ENCODE measurements around the gene GMEB2. TPM values are rescaled to one million over a fixed set of nuclear protein-coding genes. Genes with fewer than 3 reads are reported as not detected.

The GMEB2 gene
- total and polyA plus RNA-seq, 2 donors, result 9.3 to 16.3 TPM

DNA sequence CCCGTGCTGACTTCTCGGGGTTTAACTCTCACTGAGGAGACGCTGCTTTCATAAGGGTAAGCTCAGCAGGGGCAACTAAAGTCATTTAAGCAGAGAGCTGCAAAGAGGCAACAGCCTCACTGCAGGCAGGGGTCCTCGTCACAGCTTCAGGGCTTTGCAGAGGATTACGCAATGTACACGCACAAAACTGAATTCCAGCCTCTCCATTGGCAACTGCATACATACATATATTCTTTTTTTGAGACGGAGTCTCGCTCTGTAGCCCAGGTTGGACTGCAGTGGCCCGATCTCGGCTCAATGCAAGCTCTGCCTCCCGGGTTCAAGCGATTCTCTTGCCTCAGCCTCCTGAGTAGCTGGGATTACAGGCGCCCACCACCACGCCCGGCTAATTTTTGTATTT, 2.4 kb downstream of the GMEB2 start:
- peak in 1 of 9 donors; percentile 23 for DNase-seq (ENCODE audit: low read depth in 6 of 9, low spot score in 9 of 9)
- no peaks in the 10 kb centered on the region for H3K27me3 ChIP-seq (ENCODE audit: control insufficient read depth in 2 of 2, insufficient read depth in 1 of 2, low read length in 1 of 2)
- peak overlapping the region in 1 of 2 donors; percentile 5 for H3K27ac ChIP-seq (ENCODE audit: low read depth in 1 of 2, low read length in 1 of 2)
- H3K4me3 ChIP-seq (ENCODE audit: low read length in 2 of 2), result no peak overlapping the region
- H3K4me1 ChIP-seq (ENCODE audit: control insufficient read depth in 2 of 2, insufficient read depth in 2 of 2, low read length in 2 of 2), result peaks cover 14 to 19% of the 10 kb centered on the region in 2 donors
- no peaks in the 10 kb centered on the region for H3K9me3 ChIP-seq (ENCODE audit: control insufficient read depth in 2 of 2, insufficient read depth in 1 of 2, low read length in 1 of 2)
- 94% methylated on average over 15 of the region's 15 CpGs for WGBS
- H3K36me3 ChIP-seq (ENCODE audit: control insufficient read depth in 2 of 2, insufficient read depth in 2 of 2, low read length in 1 of 2), result peaks cover 3 to 14% of the 10 kb centered on the region in 2 donors

DNA sequence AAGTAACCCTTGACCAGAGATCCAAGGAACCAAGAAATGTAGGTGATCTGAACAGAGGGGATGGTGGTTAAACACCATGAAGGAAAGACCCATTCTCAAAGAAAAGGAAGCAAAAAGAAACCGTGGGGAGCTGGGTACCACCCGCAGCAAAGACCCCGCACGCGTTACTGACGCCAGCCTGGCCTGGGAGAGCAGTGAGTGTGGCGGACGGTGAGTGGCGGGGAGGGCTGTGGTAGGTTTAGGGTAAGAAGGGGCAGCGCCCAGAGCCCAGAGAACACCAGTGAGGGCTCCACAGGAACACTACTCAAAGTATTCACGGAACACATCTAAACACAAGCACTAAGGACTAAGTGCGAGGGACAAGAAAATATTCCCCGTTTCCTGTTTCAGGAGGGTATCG, 4.2 kb downstream of the GMEB2 start:
- peaks cover 6 to 9% of the 10 kb centered on the region in 2 donors for H3K4me1 ChIP-seq (ENCODE audit: control insufficient read depth in 2 of 2, insufficient read depth in 2 of 2, low read length in 2 of 2)
- no peaks in the 10 kb centered on the region for H3K27me3 ChIP-seq (ENCODE audit: control insufficient read depth in 2 of 2, insufficient read depth in 1 of 2, low read length in 1 of 2)
- no peak overlapping the region for H3K4me3 ChIP-seq (ENCODE audit: low read length in 2 of 2)
- peaks cover 20 to 25% of the 10 kb centered on the region in 2 donors for H3K36me3 ChIP-seq (ENCODE audit: control insufficient read depth in 2 of 2, insufficient read depth in 2 of 2, low read length in 1 of 2)
- no peaks in the 10 kb centered on the region for H3K9me3 ChIP-seq (ENCODE audit: control insufficient read depth in 2 of 2, insufficient read depth in 1 of 2, low read length in 1 of 2)
- H3K27ac ChIP-seq (ENCODE audit: low read depth in 1 of 2, low read length in 1 of 2), result no peak overlapping the region
- DNase-seq (ENCODE audit: low read depth in 6 of 9, low spot score in 9 of 9), result no peak
- 91% methylated on average over 14 of the region's 14 CpGs for WGBS

DNA sequence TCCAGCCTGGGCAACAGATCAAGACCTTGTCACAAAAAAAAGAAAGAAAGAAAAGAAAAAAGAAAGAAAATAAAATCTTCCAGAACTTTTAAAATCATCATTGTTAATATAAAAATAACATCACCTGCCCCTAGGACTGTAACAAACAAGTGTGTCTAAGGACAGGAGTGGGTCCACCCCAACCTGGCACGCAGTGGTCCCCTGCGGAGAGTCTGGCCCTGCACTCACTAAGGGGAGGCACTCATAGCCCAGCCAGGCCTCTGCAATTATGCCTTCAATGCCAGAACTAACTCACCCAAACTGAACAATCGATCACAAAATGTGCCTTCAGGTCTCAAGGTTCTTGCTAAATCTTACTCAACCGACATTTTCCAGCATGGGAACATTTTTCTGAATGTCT, 4.8 kb downstream of the GMEB2 start:
- DNase-seq (ENCODE audit: low read depth in 6 of 9, low spot score in 9 of 9), result no peak
- Histone ChIP-seq H3K4me3 (ENCODE audit: low read length in 2 of 2) (no peak overlapping the region), H3K27ac (ENCODE audit: low read depth in 1 of 2, low read length in 1 of 2) (no peak overlapping the region), H3K4me1 (ENCODE audit: control insufficient read depth in 2 of 2, insufficient read depth in 2 of 2, low read length in 2 of 2) (peaks cover 6 to 9% of the 10 kb centered on the region in 2 donors), H3K36me3 (ENCODE audit: control insufficient read depth in 2 of 2, insufficient read depth in 2 of 2, low read length in 1 of 2) (peaks cover 26 to 32% of the 10 kb centered on the region in 2 donors), H3K27me3 (ENCODE audit: control insufficient read depth in 2 of 2, insufficient read depth in 1 of 2, low read length in 1 of 2) (no peaks in the 10 kb centered on the region), H3K9me3 (ENCODE audit: control insufficient read depth in 2 of 2, insufficient read depth in 1 of 2, low read length in 1 of 2) (no peaks in the 10 kb centered on the region)
- WGBS, result over 99% methylated on average over 4 of the region's 4 CpGs

DNA sequence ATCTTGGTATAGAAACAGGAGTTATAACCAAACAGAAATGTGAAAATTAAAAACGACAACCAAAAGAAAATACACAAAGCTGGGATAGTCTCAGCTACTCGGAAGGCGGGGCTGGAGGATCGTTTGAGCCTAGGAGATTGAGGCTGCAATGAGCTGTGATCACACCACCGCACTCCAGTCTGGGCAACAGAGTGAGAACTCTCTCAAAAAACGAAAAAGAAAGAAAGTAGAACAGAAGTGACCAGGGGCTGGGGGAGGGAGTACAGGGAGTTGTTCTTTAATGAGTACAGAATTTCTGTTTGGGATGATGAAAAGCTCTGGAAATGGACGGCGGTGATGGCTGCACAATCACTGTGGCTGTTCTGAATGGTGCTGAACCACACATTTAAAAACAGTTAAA, 5.9 kb downstream of the GMEB2 start:
- Histone ChIP-seq H3K4me3 (ENCODE audit: low read length in 2 of 2) (no peak overlapping the region), H3K4me1 (ENCODE audit: control insufficient read depth in 2 of 2, insufficient read depth in 2 of 2, low read length in 2 of 2) (peaks cover 5 to 8% of the 10 kb centered on the region in 2 donors), H3K27me3 (ENCODE audit: control insufficient read depth in 2 of 2, insufficient read depth in 1 of 2, low read length in 1 of 2) (no peaks in the 10 kb centered on the region), H3K36me3 (ENCODE audit: control insufficient read depth in 2 of 2, insufficient read depth in 2 of 2, low read length in 1 of 2) (peaks cover 36 to 41% of the 10 kb centered on the region in 2 donors), H3K27ac (ENCODE audit: low read depth in 1 of 2, low read length in 1 of 2) (no peak overlapping the region), H3K9me3 (ENCODE audit: control insufficient read depth in 2 of 2, insufficient read depth in 1 of 2, low read length in 1 of 2) (no peaks in the 10 kb centered on the region)
- 96% methylated on average over 8 of the region's 8 CpGs for WGBS
- no peak for DNase-seq (ENCODE audit: low read depth in 6 of 9, low spot score in 9 of 9)

DNA sequence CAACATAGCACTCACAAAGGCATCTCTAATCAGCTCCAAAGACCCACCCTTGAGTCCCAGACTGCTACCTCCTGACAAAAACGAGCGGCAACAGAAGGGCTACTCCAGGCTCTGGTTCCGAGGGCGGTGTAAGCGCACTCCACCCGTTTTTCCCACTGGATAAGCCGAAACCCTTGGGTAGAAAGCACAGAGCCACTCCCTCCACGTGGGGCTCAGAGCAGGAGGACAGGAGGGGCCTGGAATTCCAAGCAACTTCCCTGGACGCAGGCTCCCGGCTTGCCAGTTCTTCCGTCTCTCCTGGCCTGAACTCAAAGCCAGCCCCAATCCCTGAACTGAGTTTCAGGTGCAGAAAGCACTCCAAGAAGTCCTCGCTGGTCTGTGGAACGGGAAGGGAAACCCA, 7.4 kb downstream of the GMEB2 start:
- Histone ChIP-seq H3K27ac (ENCODE audit: low read depth in 1 of 2, low read length in 1 of 2) (no peak overlapping the region), H3K4me3 (ENCODE audit: low read length in 2 of 2) (no peak overlapping the region), H3K36me3 (ENCODE audit: control insufficient read depth in 2 of 2, insufficient read depth in 2 of 2, low read length in 1 of 2) (peaks cover 48 to 52% of the 10 kb centered on the region in 2 donors), H3K27me3 (ENCODE audit: control insufficient read depth in 2 of 2, insufficient read depth in 1 of 2, low read length in 1 of 2) (no peaks in the 10 kb centered on the region), H3K4me1 (ENCODE audit: control insufficient read depth in 2 of 2, insufficient read depth in 2 of 2, low read length in 2 of 2) (no peaks in the 10 kb centered on the region), H3K9me3 (ENCODE audit: control insufficient read depth in 2 of 2, insufficient read depth in 1 of 2, low read length in 1 of 2) (peaks cover 0 to 5% of the 10 kb centered on the region in 2 donors)
- no peak for DNase-seq (ENCODE audit: low read depth in 6 of 9, low spot score in 9 of 9)
- 92% methylated on average over 13 of the region's 13 CpGs for WGBS

DNA sequence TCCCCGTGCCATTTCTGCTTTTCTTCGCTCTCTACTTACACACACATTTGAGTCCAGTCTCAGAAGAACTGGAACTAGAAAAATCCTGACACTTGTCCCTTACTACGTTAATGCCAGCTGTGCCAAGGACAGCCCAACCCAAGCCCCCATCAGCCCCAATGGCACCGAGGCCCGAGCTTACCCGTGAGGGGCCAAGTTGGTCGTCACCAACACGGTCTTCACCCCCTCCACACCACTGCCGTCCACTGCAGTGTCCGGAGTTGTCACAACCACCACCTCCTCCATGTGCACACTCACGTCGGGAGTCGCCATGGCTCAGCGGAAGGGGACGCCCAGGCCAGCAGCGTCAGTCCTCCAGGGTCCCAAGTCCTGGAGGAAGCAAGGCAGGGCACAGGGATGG, 7.8 kb downstream of the GMEB2 start:
- H3K27me3 ChIP-seq (ENCODE audit: control insufficient read depth in 2 of 2, insufficient read depth in 1 of 2, low read length in 1 of 2), result no peaks in the 10 kb centered on the region
- no peak overlapping the region for H3K27ac ChIP-seq (ENCODE audit: low read depth in 1 of 2, low read length in 1 of 2)
- WGBS, result 98% methylated on average over 16 of the region's 16 CpGs
- H3K4me1 ChIP-seq (ENCODE audit: control insufficient read depth in 2 of 2, insufficient read depth in 2 of 2, low read length in 2 of 2), result no peaks in the 10 kb centered on the region
- no peak for DNase-seq (ENCODE audit: low read depth in 6 of 9, low spot score in 9 of 9)
- H3K36me3 ChIP-seq (ENCODE audit: control insufficient read depth in 2 of 2, insufficient read depth in 2 of 2, low read length in 1 of 2), result peaks cover 48 to 52% of the 10 kb centered on the region in 2 donors
- peaks cover 0 to 5% of the 10 kb centered on the region in 2 donors for H3K9me3 ChIP-seq (ENCODE audit: control insufficient read depth in 2 of 2, insufficient read depth in 1 of 2, low read length in 1 of 2)
- no peak overlapping the region for H3K4me3 ChIP-seq (ENCODE audit: low read length in 2 of 2)

DNA sequence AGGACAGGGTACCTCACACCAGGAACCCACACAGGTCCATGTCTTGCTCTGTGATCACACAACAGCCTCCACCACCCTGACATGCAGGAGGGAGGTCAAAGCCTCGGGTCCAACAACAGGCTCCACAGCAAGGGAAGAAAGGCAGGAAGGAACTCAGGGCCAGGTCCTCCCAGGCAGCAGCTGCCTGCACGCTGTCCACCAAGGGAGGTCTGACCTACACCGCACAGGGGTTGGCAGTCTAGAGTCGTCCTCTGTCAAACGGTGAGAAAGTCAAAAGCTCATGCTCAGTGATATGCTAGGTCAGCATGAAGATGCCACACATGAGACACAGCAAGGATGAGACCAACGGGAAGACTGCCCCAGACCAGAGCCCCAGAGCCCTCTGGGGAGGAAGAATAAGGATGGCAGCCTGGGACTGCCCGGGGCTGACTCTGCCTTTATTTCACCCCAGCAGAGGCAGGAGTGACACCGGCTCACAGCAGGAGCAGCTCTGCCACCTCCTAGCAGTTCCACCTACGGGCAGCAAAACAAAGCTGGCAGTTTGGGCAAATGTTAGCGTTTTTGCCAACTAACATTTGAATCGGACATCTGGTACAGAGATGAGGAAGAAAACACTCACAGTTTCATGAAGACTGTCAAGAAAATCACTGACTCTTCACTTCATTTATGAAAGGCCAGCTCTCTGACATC, 8.5 kb downstream of the GMEB2 start:
- H3K4me1 ChIP-seq (ENCODE audit: control insufficient read depth in 2 of 2, insufficient read depth in 2 of 2, low read length in 2 of 2), result no peaks in the 10 kb centered on the region
- peaks cover 52% of the 10 kb centered on the region in 2 donors for H3K36me3 ChIP-seq (ENCODE audit: control insufficient read depth in 2 of 2, insufficient read depth in 2 of 2, low read length in 1 of 2)

DNA sequence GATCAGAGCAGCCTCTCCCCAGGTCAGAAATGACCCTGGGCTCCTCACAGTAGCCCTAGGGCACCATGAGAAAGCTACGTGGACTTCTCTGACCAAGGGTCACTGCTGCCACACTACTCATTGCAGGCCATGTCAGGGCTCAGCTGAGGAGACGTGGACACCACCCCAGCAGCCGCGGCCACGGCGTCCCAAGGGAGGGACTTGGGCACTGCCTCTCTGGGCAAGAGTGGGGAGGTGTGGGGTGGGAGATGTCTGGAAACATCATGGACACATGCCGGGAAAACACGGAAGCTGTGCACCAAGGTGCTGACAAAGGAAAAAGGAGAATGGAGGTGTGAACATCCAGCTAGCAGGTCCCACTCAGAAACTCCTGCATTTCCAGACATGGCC, 9.0 kb downstream of the GMEB2 start:
- Histone ChIP-seq H3K27ac (ENCODE audit: low read depth in 1 of 2, low read length in 1 of 2) (no peak overlapping the region), H3K36me3 (ENCODE audit: control insufficient read depth in 2 of 2, insufficient read depth in 2 of 2, low read length in 1 of 2) (peaks cover 52% of the 10 kb centered on the region in 2 donors), H3K9me3 (ENCODE audit: control insufficient read depth in 2 of 2, insufficient read depth in 1 of 2, low read length in 1 of 2) (peaks cover 0 to 5% of the 10 kb centered on the region in 2 donors), H3K4me3 (ENCODE audit: low read length in 2 of 2) (no peak overlapping the region), H3K27me3 (ENCODE audit: control insufficient read depth in 2 of 2, insufficient read depth in 1 of 2, low read length in 1 of 2) (no peaks in the 10 kb centered on the region), H3K4me1 (ENCODE audit: control insufficient read depth in 2 of 2, insufficient read depth in 2 of 2, low read length in 2 of 2) (no peaks in the 10 kb centered on the region)
- WGBS, result 99% methylated on average over 8 of the region's 8 CpGs
- no peak for DNase-seq (ENCODE audit: low read depth in 6 of 9, low spot score in 9 of 9)

More for the DNA sequence above, 8.5 kb downstream of the GMEB2 start:
- no peak overlapping the region for H3K27ac ChIP-seq (ENCODE audit: low read depth in 1 of 2, low read length in 1 of 2)
- H3K9me3 ChIP-seq (ENCODE audit: control insufficient read depth in 2 of 2, insufficient read depth in 1 of 2, low read length in 1 of 2), result peaks cover 0 to 5% of the 10 kb centered on the region in 2 donors
- no peaks in the 10 kb centered on the region for H3K27me3 ChIP-seq (ENCODE audit: control insufficient read depth in 2 of 2, insufficient read depth in 1 of 2, low read length in 1 of 2)
- 92% methylated on average over 11 of the region's 11 CpGs for WGBS
- no peak for DNase-seq (ENCODE audit: low read depth in 6 of 9, low spot score in 9 of 9)
- no peak overlapping the region for H3K4me3 ChIP-seq (ENCODE audit: low read length in 2 of 2)

DNA sequence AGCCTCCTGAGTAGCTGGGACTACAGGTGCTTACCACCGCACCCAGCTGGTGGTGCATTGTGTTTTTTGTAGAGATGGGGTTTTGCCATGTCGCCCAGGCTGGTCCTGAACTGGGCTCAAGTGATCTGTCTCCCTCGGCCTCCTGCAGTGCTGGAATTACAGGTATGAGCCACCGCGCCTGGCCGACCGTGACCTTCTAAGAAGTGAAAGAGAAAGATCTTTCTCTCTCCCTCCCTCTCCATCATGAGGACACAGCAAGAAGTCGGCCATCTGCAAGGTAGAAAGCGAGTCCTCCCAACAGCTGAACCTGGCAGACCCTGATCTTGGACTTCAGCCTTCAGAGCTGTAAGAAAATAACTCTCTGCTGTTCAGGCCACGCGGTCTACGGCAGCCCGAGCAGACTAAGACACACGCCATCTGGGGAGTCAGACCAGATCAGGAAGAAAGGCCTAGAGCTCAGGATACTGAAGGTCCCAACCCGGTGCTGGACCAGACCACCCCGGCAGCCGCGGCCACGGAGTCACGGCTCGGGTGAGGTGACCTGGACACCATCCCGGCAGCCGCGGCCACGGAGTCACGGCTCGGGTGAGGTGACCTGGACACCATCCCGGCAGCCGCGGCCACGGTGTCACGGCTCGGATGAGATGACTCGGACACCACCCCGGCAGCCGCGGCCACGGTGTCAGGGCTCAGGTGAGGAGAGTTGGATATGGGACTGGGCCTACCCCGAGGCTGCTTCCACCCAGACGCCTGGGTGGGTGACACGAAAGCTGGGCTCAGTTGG, 9.6 kb downstream of the GMEB2 start:
- Histone ChIP-seq H3K9me3 (ENCODE audit: control insufficient read depth in 2 of 2, insufficient read depth in 1 of 2, low read length in 1 of 2) (peaks cover 0 to 5% of the 10 kb centered on the region in 2 donors), H3K27me3 (ENCODE audit: control insufficient read depth in 2 of 2, insufficient read depth in 1 of 2, low read length in 1 of 2) (no peaks in the 10 kb centered on the region), H3K27ac (ENCODE audit: low read depth in 1 of 2, low read length in 1 of 2) (no peak overlapping the region), H3K36me3 (ENCODE audit: control insufficient read depth in 2 of 2, insufficient read depth in 2 of 2, low read length in 1 of 2) (peaks cover 54 to 56% of the 10 kb centered on the region in 2 donors), H3K4me1 (ENCODE audit: control insufficient read depth in 2 of 2, insufficient read depth in 2 of 2, low read length in 2 of 2) (no peaks in the 10 kb centered on the region), H3K4me3 (ENCODE audit: low read length in 2 of 2) (no peak overlapping the region)
- DNase-seq (ENCODE audit: low read depth in 6 of 9, low spot score in 9 of 9), result no peak
- WGBS, result 97% methylated on average over 41 of the region's 41 CpGs

Measured in thymus (tissue), 11 donors.